Trophoblast cell (in vitro differentiated cells and primary cell): ENCODE measurements around the gene RAB15.
"Not testable (repeated sequence)": the region's sequence is repeated elsewhere in the genome, so short reads cannot be mapped to it uniquely, and the experiment has no call there.

Experiments
- DNase-seq, 2 donors: peaks; one replicate each; pipeline ENCODE4 v3.0.0-alpha.2; 2016
- H2AFZ ChIP-seq: 2 replicates; pipeline ENCODE4 v1.6.1; 2013; ENCODE audit warnings: low read length, moderate library complexity, mild to moderate bottlenecking; ENCODE audit not compliant: insufficient read depth, poor library complexity
- H2AK5ac ChIP-seq: 2 replicates; pipeline ENCODE4 v1.6.1; 2013; ENCODE audit warnings: mild to moderate bottlenecking, low read length
- H2BK120ac ChIP-seq: 2 replicates; pipeline ENCODE4 v1.6.1; 2013; ENCODE audit warnings: low read length, mild to moderate bottlenecking, moderate library complexity; ENCODE audit not compliant: insufficient read depth, poor library complexity
- H2BK12ac ChIP-seq: 2 replicates; pipeline ENCODE4 v1.6.1; 2013; ENCODE audit warnings: mild to moderate bottlenecking, low read length, moderate library complexity
- H2BK5ac ChIP-seq: 2 replicates; pipeline ENCODE4 v1.6.1; 2013; ENCODE audit warnings: low read length, low read depth, moderate library complexity, mild to moderate bottlenecking; ENCODE audit not compliant: poor library complexity
- H3K14ac ChIP-seq: 2 replicates; pipeline ENCODE4 v1.6.1; 2013; ENCODE audit warnings: mild to moderate bottlenecking, low read length
- H3K18ac ChIP-seq: 2 replicates; pipeline ENCODE4 v1.6.1; 2013; ENCODE audit warnings: mild to moderate bottlenecking, low read length
- H3K23ac ChIP-seq: 2 replicates; pipeline ENCODE4 v1.6.1; 2013; ENCODE audit warnings: low read length
- H3K27ac ChIP-seq: 2 replicates; pipeline ENCODE4 v1.5.1; 2013; ENCODE audit warnings: low read depth, mild to moderate bottlenecking, inconsistent platforms, low read length, moderate library complexity
- H3K27me3 ChIP-seq: 2 replicates; pipeline ENCODE4 v1.6.1; 2013; ENCODE audit warnings: inconsistent platforms, mild to moderate bottlenecking, low read length, moderate library complexity; ENCODE audit not compliant: insufficient read depth
- H3K36me3 ChIP-seq, 2 experiments: 1 replicate in 1 of 2; 2 replicates in 1 of 2; pipeline ENCODE4 v1.6.1; 2013; ENCODE audit warnings: low read length in 2 of 2, mild to moderate bottlenecking in 2 of 2, moderate library complexity in 1 of 2; ENCODE audit not compliant: insufficient read depth in 2 of 2, control insufficient read depth in 1 of 2
- H3K4ac ChIP-seq: 2 replicates; pipeline ENCODE4 v1.6.1; 2013; ENCODE audit warnings: low read depth, mild to moderate bottlenecking, low read length, moderate library complexity
- H3K4me1 ChIP-seq, 2 experiments: 1 replicate in 1 of 2; 2 replicates in 1 of 2; pipeline ENCODE4 v1.6.1; 2013; ENCODE audit warnings: low read length in 2 of 2, mild to moderate bottlenecking in 2 of 2, moderate library complexity in 1 of 2; ENCODE audit not compliant: insufficient read depth in 2 of 2, control insufficient read depth in 1 of 2
- H3K4me2 ChIP-seq: 2 replicates; pipeline ENCODE4 v1.6.1; 2013; ENCODE audit warnings: inconsistent platforms, mild to moderate bottlenecking, low read length, moderate library complexity
- H3K4me3 ChIP-seq: 2 replicates; pipeline ENCODE4 v1.5.1; 2013; ENCODE audit warnings: mild to moderate bottlenecking, low read depth, low read length, inconsistent platforms
- H3K79me1 ChIP-seq: one replicate; pipeline ENCODE4 v1.6.1; 2013; ENCODE audit warnings: low read length
- H3K79me2 ChIP-seq: 2 replicates; pipeline ENCODE4 v1.6.1; 2013; ENCODE audit warnings: low read length, mild to moderate bottlenecking; ENCODE audit not compliant: control insufficient read depth, insufficient read depth, poor library complexity
- H3K9ac ChIP-seq: 2 replicates; pipeline ENCODE4 v1.6.1; 2013; ENCODE audit warnings: mild to moderate bottlenecking, low read length
- H3K9me3 ChIP-seq: 2 replicates; pipeline ENCODE4 v1.6.1; 2013; ENCODE audit warnings: low read depth, mild to moderate bottlenecking, control low read depth, inconsistent platforms, low read length; ENCODE audit not compliant: insufficient read depth
- H4K12ac ChIP-seq: 2 replicates; pipeline ENCODE4 v1.6.1; 2013; ENCODE audit warnings: low read depth, mild to moderate bottlenecking, low read length, moderate library complexity
- H4K8ac ChIP-seq: 2 replicates; pipeline ENCODE4 v1.6.1; 2013; ENCODE audit warnings: low read depth, mild to moderate bottlenecking, low read length, moderate library complexity
- H4K91ac ChIP-seq: one replicate; pipeline ENCODE4 v1.6.1; 2013; ENCODE audit warnings: low read depth, mild to moderate bottlenecking, low read length, moderate library complexity
- WGBS: extraction: QIAGEN DNeasy Blood & Tissue Kit; methylation state at CpG from one replicate; pipeline ENCODE4 v1.1.7; 2013; ENCODE audit warnings: missing lambda C conversion rate; ENCODE audit not compliant: insufficient read length, insufficient coverage; ENCODE audit errors: extremely low coverage; 5-methylcytosine and 5-hydroxymethylcytosine counted together

RAB15 gene

GRCh38 chr14:64915029-64915424 lies 57.1 kb downstream of the RAB15 start:
- no peak overlapping the region for H2AFZ ChIP-seq
- H3K4me3 ChIP-seq = peak overlapping the region; percentile 91
- no peak for DNase-seq
- H4K91ac ChIP-seq = no peak overlapping the region
- peaks cover 2 to 8% of the 10 kb centered on the region in 2 experiments for H3K4me1 ChIP-seq
- H3K18ac ChIP-seq = no peak overlapping the region
- no peak overlapping the region for H2AK5ac ChIP-seq
- H3K23ac ChIP-seq = no peak overlapping the region
- H3K79me1 ChIP-seq = peaks cover 4% of the 10 kb centered on the region
- H4K8ac ChIP-seq = peak overlapping the region; percentile 97
- no peaks in the 10 kb centered on the region for H3K36me3 ChIP-seq
- H3K9me3 ChIP-seq = no peaks in the 10 kb centered on the region
- H3K14ac ChIP-seq = no peak overlapping the region
- peaks cover 6% of the 10 kb centered on the region for H3K79me2 ChIP-seq
- H3K27ac ChIP-seq = no peak overlapping the region
- peak overlapping the region; percentile 79 for H3K4me2 ChIP-seq
- no peaks in the 10 kb centered on the region for H3K27me3 ChIP-seq
- no peak overlapping the region for H2BK120ac ChIP-seq
- peak overlapping the region; percentile 93 for H3K4ac ChIP-seq
- H3K9ac ChIP-seq = peak overlapping the region; percentile 88
- H2BK12ac ChIP-seq = no peak overlapping the region
- no peak overlapping the region for H4K12ac ChIP-seq
- no CpG with 5 or more reads among the region's 4 CpGs for WGBS
- H2BK5ac ChIP-seq = no peak overlapping the region

- Histone ChIP-seq H3K4me1 (peaks cover 2 to 6% of the 10 kb centered on the region in 2 experiments), H4K8ac (peak within 1 kb of the TSS; percentile 97), H3K27ac (peak within 1 kb of the TSS; percentile 58), H2BK120ac (peak within 1 kb of the TSS; percentile 89), H4K91ac (peak within 1 kb of the TSS; percentile 95), H2BK12ac (no peak within 1 kb of the TSS), H2AFZ (peak within 1 kb of the TSS; percentile 96), H3K9me3 (no peaks in the 10 kb centered on the region), H3K79me1 (peaks cover 4% of the 10 kb centered on the region), H3K36me3 (no peaks in the 10 kb centered on the region), H2AK5ac (peak within 1 kb of the TSS; percentile 65), H3K14ac (peak within 1 kb of the TSS; percentile 96), H3K27me3 (no peaks in the 10 kb centered on the region), H3K4ac (peak within 1 kb of the TSS; percentile 93), H3K79me2 (peaks cover 6% of the 10 kb centered on the region), H3K9ac (peak within 1 kb of the TSS; percentile 88), H2BK5ac (peak within 1 kb of the TSS; percentile 79), H4K12ac (peak within 1 kb of the TSS; percentile 92), H3K4me3 (peak within 1 kb of the TSS; percentile 91), H3K23ac (no peak within 1 kb of the TSS), H3K18ac (peak within 1 kb of the TSS; percentile 96), H3K4me2 (peak within 1 kb of the TSS; percentile 79)
- peak; percentile 97 to 100 for DNase-seq
- WGBS = no CpG with 5 or more reads among the region's 49 CpGs
Observed at GRCh38 chr14:64914237-64915028, 57.7 kb downstream of the RAB15 start, which contains the start of gene CHURC1. CHURC1 (plus strand) TSS chr14:64914455; CDS start chr14:64914496, 41 bp downstream.

GRCh38 chr14:64913477-64913876 lies 58.7 kb downstream of the RAB15 start:
- H4K91ac ChIP-seq, H3K4me2 ChIP-seq, H2BK120ac ChIP-seq, H3K9ac ChIP-seq, H2AFZ ChIP-seq, H3K9me3 ChIP-seq, H3K4me1 ChIP-seq, H3K4me3 ChIP-seq, H4K12ac ChIP-seq, H3K18ac ChIP-seq, H3K4ac ChIP-seq, H3K79me1 ChIP-seq, H2BK12ac ChIP-seq, H4K8ac ChIP-seq, H3K23ac ChIP-seq, H3K27me3 ChIP-seq, H3K27ac ChIP-seq, H2AK5ac ChIP-seq, H3K36me3 ChIP-seq, DNase-seq, H3K79me2 ChIP-seq, H3K14ac ChIP-seq, H2BK5ac ChIP-seq: not testable (repeated sequence)
- WGBS = no CpG with 5 or more reads among the region's 5 CpGs

- no peak overlapping the region for H3K27ac ChIP-seq
Observed at GRCh38 chr14:64912261-64912660, 59.9 kb downstream of the RAB15 start.

More at GRCh38 chr14:64912261-64912660, 59.9 kb downstream of the RAB15 start:
- Histone ChIP-seq H3K79me2 (peaks cover 6% of the 10 kb centered on the region), H2AFZ (no peak overlapping the region), H3K9ac (no peak overlapping the region), H3K4me2 (no peak overlapping the region), H2AK5ac (no peak overlapping the region), H3K4me3 (no peak overlapping the region), H3K4me1 (peaks cover 2 to 4% of the 10 kb centered on the region in 2 experiments), H2BK5ac (no peak overlapping the region), H4K91ac (no peak overlapping the region), H3K18ac (no peak overlapping the region), H2BK120ac (no peak overlapping the region), H4K8ac (no peak overlapping the region), H3K9me3 (no peaks in the 10 kb centered on the region), H3K27me3 (no peaks in the 10 kb centered on the region), H4K12ac (no peak overlapping the region), H2BK12ac (no peak overlapping the region), H3K14ac (no peak overlapping the region), H3K36me3 (no peaks in the 10 kb centered on the region), H3K79me1 (peaks cover 4% of the 10 kb centered on the region), H3K4ac (no peak overlapping the region), H3K23ac (no peak overlapping the region)
- no CpG with 5 or more reads among the region's 1 CpG for WGBS
- DNase-seq = no peak
